Measurements from ENCODE around the gene EPHA6. TPM values are rescaled to one million over a fixed set of nuclear protein-coding genes. Genes with fewer than 3 reads are reported as not detected.

Gene EPHA6
- total and polyA plus RNA-seq, 2 donors (not counting 3 experiments of a cell fraction or from before 2014, with no cell fraction given) = not detected

DNA sequence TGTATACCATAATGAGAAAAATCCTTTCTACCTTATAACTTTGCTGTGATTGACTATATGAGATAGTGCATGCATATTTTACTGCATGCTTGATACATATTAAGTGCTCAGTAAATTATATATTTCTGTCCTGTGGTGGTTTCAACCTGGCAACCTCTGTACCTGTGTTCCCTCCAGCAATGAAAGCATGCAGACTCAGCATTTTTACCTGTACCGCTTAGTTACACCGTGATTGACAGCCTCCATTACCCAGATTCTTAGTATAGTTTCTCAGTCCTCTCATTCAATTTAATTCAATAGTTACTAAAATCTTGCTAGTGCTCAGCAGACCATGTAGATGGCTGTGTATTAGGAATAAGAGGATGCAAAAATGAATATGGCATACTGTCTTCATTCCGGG is 386.0 kb downstream of the EPHA6 start:
- Histone ChIP-seq H3K4me2 (ENCODE audit: insufficient read depth, low read length) (no peak overlapping the region), H3K9ac (replicated peaks; ENCODE audit: extremely low read depth, insufficient read depth, low read length) (no peak overlapping the region), H3K4me1 (ENCODE audit: control insufficient read depth, extremely low read depth, insufficient read depth, low read length) (no peaks in the 10 kb centered on the region), H3K27me3 (ENCODE audit: control insufficient read depth in 2 of 2, insufficient read depth in 2 of 2, low read length in 2 of 2) (no peaks in the 10 kb centered on the region), H3K27ac (ENCODE audit: insufficient read depth, low read depth, low read length) (no peak overlapping the region), H3K9me1 (replicated peaks; ENCODE audit: control insufficient read depth, extremely low read depth, insufficient read depth, low read length) (no peaks in the 10 kb centered on the region), H4K20me1 (replicated peaks; ENCODE audit: control insufficient read depth, extremely low read depth, insufficient read depth, low read length) (no peaks in the 10 kb centered on the region), H2AFZ (ENCODE audit: low read depth, low read length) (no peak overlapping the region), H3K9me3 (replicated peaks; ENCODE audit: control insufficient read depth, insufficient read depth, low read length) (peaks cover 6% of the 10 kb centered on the region), H3K79me2 (ENCODE audit: control insufficient read depth, insufficient read depth, low read length) (no peaks in the 10 kb centered on the region), H3K4me3 (replicated peaks in 1 of 3; ENCODE audit: insufficient read depth in 1 of 3, low read depth in 1 of 3, low read length in 3 of 3) (no peak overlapping the region), H3K36me3 (ENCODE audit: control insufficient read depth in 2 of 2, extremely low read depth in 1 of 2, insufficient read depth in 2 of 2, low read length in 2 of 2) (no peaks in the 10 kb centered on the region)
- no peak for FAIRE-seq
- BruUV-seq (replicated peaks) = no TSS peak
- intact Hi-C loops (cut with micrococcal nuclease) (no loop called here), dilution Hi-C loops (cut with MboI; ENCODE audit: extremely low pct_ligation_motif_present, low sequenced_read_pairs) (no loop called here)
- CTCF ChIA-PET = no interaction called here
- no peak for DNase-seq (ENCODE audit: low read depth, low spot score)
- POLR2A ChIA-PET = no interaction called here
- TF ChIP-seq, protein P1, sequence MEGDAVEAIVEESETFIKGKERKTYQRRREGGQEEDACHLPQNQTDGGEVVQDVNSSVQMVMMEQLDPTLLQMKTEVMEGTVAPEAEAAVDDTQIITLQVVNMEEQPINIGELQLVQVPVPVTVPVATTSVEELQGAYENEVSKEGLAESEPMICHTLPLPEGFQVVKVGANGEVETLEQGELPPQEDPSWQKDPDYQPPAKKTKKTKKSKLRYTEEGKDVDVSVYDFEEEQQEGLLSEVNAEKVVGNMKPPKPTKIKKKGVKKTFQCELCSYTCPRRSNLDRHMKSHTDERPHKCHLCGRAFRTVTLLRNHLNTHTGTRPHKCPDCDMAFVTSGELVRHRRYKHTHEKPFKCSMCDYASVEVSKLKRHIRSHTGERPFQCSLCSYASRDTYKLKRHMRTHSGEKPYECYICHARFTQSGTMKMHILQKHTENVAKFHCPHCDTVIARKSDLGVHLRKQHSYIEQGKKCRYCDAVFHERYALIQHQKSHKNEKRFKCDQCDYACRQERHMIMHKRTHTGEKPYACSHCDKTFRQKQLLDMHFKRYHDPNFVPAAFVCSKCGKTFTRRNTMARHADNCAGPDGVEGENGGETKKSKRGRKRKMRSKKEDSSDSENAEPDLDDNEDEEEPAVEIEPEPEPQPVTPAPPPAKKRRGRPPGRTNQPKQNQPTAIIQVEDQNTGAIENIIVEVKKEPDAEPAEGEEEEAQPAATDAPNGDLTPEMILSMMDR (IDR thresholded peaks at IDR 0.05; ENCODE audit: extremely low read depth in 1 of 2, insufficient read depth in 1 of 2, low read depth in 1 of 2, low read length in 2 of 2) = no peak
- no peak for TF ChIP-seq POLR2AphosphoS5 (IDR thresholded peaks at IDR 0.05; ENCODE audit: insufficient read depth, low read depth, low read length)
- TF ChIP-seq FOS (IDR thresholded peaks at IDR 0.05; ENCODE audit: borderline replicate concordance, insufficient read depth, low read length) = no peak
- TF ChIP-seq MYC (IDR thresholded peaks at IDR 0.05; ENCODE audit: low read depth, low read length) = no peak
- no peak for TF ChIP-seq GATA2 (IDR thresholded peaks at IDR 0.05; ENCODE audit: insufficient read depth, insufficient read length, low read depth, low read length)
- no peak for TF ChIP-seq JUN (IDR thresholded peaks at IDR 0.05; ENCODE audit: borderline replicate concordance, insufficient read depth, insufficient read length, low read depth)
- TF ChIP-seq EZH2 (IDR thresholded peaks at IDR 0.05; ENCODE audit: borderline replicate concordance, low read depth, low read length, severe bottlenecking) = no peak
- TF ChIP-seq POLR2A (IDR thresholded peaks at IDR 0.05; ENCODE audit: low read depth, low read length) = no peak
- TF ChIP-seq, protein P2, sequence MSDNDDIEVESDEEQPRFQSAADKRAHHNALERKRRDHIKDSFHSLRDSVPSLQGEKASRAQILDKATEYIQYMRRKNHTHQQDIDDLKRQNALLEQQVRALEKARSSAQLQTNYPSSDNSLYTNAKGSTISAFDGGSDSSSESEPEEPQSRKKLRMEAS (IDR thresholded peaks at IDR 0.05; ENCODE audit: insufficient read depth, insufficient read length) = no peak

All from endothelial cell of umbilical vein (primary cell).